NCI-H2227 treated with DMSO at 0.1 percent for 48 hours (cell line): ENCODE data around the gene EFCAB5.
"Not testable (repeated sequence)": the region's sequence is repeated elsewhere in the genome, so short reads cannot be mapped to it uniquely, and the experiment has no call there.

Source experiments
- DNase-seq: peaks from one replicate; lab custom pipeline; 2025; lab: John Stamatoyannopoulos, UW

EFCAB5 gene

DNA sequence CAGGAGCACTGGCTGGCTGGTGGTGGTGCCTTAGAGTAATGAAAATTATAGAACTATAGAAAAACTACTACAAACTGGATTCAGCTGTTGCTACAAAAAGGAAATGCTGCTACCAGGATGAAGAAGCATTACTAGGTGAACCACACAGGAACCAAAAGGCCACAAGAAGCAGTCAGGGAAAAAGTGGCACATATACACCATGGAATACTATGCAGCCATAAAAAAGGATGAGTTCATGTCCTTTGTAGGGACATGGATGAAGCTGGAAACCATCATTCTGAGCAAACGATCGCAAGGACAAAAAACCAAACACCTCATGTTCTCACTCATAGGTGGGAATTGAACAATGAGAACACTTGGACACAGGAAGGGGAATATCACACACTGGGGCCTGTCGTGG is 5.5 kb upstream of the EFCAB5 start:
- not testable (repeated sequence) for DNase-seq

DNA sequence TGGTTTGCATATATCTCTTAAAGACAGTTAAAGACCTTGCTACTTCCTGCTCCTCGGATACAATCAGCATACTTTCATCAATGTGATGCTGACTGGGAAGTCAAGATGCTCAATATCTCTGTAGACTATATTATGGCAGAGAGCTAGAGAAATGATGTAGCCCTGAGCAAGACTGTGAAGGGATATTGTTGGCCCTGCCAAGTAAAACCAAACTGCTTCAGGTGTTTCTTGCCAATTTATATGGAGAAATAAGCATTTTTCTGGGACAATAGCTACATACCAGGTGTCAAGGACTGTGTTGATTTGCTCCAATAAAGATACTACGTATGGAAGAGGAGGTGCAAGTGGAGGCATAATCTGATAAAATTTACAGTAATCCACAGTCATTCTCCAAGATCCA is 4.7 kb upstream of the EFCAB5 start:
- DNase-seq: no peak

DNA sequence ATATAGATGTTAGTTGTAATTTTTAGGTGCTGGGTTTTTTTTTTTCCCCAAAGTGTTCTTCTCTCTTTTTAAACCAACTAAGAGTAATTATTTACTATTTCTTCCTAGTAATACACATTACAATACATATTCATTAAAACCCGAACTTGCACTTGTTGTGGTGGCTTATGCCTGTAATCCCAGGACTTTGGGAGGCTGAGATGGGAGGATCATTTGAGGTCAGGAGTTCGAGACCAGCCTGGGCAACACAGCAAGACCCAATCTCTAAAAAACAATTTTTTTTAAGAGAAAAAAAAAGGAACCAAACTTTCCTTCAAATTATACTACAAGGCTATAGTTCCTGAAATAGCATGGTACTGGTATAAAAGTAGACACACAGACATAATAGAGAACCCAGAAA is 3.8 kb downstream of the EFCAB5 start:
- DNase-seq: no peak

DNA sequence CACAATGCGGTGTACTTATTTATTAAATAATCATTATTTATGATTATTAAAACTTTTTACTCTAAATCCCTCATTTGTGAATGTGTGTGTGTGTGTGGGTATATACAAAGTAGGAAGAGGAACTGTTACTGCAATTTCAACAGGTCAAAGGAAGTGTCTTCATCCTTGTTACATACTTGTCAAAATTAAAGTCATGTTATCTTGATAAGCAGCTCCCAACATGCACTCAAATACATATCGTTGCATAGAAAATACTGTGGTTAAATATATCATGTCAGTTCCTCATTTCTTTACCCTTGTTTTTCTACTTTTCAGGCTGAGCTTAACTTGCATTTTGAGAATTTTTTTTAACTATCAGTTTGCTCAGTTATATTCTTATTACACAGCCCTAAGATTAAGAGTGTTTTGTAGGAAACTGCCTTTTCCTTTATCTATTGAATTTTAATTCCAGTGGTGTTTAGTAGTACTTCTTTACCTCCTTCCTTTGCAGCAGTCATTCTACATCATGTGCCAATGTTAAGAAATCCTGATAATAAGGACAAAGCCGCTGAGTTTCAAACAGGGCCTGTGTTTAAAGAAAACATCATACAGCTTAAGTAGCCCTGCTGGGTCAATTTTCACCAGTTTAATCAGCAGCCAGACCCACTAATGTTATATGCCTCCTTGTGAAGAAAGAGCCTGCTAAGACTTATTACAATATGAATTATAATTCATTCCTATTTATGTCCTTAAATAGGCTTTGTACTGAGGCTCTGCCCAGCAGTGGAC is 7.2 kb downstream of the EFCAB5 start:
- no peak for DNase-seq

DNA sequence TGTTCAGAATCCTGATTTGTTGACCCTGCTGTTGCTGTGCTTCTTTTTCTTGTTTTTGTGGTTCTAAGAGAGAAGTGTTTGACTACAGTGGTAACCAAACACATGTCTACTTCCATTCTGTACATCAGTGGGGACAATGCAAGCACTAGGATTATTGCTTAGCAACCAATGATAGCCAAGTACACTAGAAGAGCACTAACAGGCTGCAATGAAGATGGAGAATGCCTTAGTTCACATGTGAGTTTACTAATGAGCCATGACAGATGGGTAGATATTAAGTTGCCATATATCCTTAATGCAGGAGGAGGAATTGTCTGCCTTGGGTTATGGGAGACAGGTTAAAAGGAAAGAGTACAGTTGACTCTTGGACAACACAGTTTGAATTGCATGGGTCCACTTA is 8.3 kb downstream of the EFCAB5 start:
- no peak for DNase-seq

DNA sequence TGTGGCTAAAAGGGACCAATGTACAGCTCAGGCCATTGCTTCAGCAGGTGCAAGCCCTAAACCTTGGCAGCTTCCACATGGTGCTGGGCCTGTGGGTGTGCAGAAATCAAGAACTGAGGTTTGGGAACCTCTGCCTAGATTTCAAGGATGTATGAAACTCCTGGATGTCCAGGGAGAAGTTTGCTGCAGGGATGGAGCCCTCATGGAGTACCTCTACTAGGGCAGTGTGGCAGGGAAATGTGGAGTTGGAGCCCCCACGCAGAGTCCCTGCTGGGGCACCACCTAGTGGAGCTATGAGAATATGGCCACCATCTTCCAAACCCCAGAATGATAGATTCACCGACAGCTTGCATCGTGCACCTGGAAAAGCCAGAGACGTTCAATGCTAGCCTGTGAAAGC is 13.0 kb downstream of the EFCAB5 start:
- no peak for DNase-seq

DNA sequence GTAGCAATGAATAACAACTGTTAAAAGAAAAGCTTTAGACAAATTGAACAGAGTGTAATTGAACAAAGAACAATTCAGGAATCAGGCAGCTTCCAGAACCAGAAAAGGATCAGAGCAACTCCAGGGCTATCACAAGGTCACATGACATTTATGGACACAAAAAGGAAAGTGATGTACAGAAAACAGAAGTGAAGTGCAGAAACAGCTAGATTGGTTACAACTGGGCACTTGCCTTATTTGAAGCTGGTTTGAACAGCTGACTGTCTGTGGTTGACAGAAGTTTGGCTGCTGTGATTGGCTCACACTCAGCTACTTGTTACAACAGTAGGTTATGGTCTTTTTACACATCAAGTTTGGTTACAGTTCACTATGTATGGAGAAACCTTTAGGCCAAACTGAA is 14.8 kb downstream of the EFCAB5 start:
- DNase-seq: no peak

DNA sequence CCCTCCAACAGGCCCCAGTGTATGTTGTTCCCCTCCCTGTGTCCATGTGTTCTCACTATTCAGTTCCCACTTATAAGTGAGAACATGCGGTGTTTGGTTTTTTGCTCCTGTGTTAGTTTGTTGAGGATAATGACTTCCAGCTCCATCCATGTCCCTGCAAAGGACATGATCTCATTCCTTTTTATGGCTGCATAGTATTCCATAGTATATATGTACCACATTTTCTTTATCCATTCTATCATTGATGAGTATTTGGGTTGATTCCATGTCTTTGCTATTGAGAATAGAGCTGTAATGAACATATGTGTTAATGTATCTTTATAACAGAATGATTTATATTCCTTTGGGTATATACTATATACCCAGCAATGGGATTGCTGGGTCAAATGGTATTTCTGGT is 16.1 kb downstream of the EFCAB5 start:
- DNase-seq: not testable (repeated sequence)

DNA sequence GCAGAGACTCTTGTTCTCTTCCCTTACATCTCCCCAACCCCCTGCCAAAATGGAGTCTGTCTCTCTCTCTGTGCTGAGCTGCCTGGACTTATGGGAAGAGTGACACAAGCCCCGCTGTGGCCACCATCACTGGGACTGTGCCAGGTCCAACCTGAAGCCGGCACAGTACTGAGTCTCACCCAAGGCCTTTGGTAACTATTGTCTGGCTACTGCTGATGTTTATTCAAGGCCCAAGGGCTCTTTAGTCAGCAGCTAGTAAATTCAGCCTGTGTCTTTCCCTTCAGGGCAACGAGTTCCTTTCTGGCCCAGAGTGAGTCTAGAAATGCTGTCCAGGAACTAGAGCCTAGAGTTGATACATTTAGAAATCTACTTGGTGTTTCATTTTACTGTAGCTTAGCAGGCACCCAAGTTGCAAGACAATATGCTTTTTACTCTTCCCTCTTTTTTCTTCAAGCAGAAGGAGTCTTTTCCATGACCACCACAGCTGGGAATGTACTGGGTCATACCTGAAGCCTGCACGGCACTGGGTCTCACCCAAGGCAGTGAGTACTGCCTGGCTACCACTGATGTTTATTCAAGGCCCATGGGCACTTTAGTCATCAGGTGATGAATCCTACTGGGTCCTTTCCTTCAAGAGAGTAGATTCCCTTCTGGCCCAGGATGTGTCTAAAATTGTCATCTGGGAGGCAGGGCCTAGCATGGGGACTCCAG is 17.7 kb downstream of the EFCAB5 start:
- no peak for DNase-seq

DNA sequence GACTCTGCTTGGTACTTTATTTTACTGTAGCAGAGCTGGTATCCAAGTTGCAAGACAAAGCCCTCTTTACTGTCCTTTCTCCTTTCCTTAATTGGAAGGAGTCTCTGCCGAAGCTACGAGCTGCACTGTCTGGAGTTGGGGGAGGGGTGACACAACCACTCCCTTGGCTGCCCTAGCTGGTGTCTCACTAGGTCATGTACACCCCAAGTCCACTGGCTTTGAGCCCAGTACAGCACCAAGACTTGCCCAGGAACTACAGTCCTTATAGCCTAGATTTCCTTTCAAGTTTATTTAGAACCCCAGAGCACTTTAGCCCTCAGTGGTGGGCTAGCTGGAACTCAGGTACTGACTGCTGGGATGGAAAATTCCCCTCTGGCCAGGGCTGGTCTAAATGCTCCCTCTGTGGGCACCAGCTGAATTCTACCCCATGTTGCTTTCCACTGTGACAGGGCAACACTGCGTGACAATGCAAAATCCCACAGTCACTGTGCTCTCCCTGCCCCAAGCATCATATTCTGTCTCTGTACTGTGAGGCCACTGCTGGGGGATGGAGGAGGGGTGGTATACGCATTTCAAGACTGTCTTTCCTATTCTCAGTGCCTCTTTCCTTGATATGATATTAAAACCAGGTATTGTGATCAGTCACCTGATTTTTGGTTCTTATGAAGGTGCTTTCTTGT is 18.4 kb downstream of the EFCAB5 start:
- DNase-seq: no peak

DNA sequence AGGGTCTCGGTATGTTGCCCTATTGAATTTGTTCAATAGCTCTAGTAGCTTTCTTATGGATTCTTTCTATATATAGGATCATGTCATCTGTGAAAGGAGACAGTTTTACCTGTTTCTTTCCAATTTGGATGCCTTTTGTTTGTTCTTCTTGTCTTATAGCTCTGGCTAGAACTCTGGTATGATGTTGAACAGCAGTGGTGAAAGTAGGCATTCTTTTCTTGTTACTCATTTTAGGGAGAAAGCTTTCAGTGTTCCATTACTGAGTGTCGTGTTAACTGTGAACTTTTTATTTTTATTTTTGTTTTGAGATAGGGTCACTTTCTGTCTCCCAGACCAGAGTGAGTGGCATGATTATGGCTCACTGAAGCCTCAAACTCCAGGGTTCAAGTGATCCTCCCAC is 21.2 kb downstream of the EFCAB5 start:
- no peak for DNase-seq

DNA sequence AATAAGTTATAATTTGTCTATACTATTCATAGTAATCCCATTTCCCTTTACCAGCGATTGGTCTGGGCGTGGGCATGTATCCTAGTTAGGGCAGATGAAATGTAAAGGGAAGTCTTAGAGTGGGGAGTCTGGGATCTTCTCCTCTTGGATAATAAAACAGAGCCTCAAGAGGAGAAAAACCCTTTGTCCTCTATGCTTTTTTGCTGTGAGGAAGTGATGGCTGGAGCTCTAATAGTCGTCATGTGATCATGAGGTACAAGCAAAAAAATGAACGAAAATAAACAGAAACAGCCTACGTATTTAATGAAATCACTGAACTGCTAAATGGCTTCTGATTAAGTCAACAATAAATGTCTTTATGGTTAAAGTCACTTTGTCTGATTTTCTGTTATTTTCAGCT is 26.8 kb downstream of the EFCAB5 start:
- DNase-seq: no peak

DNA sequence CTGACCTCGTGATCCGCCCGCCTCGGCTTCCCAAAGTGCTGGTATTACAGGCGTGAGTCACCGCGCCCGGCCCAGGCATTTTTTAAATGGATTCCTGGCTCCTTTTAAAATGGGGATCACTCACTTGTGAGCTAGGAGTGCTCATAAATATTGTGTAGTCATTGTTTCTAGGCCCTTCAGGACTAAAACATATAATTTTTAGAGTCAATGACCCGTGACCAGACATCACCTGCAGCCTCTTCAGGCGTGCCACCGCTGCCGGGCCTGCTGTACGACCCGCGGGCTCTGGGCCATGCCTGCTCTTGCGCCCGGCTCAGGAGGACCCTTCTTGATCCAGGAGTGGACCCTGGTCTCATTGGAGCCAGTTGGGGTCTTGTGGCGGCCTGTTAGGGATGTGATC is 30.8 kb downstream of the EFCAB5 start:
- no peak for DNase-seq

DNA sequence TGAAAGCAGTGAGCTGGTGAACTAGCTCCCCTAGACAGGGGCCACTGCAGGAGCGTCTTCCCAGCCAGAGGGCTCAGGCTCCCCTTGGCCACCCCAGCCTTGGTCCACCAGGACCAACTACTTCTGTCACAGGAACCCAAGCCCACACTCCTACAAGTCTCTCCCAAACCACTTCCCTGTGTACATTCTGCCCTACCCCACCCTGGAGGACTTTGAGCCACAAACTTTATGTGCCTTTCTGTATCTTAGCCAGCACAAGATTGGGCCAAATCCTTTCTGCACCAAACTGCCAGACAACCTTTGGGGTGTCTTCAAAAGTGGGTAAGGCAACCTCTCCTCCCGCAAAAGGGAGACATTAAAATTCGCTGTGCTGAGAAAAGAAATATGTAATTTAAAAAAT is 31.6 kb downstream of the EFCAB5 start:
- DNase-seq: no peak

DNA sequence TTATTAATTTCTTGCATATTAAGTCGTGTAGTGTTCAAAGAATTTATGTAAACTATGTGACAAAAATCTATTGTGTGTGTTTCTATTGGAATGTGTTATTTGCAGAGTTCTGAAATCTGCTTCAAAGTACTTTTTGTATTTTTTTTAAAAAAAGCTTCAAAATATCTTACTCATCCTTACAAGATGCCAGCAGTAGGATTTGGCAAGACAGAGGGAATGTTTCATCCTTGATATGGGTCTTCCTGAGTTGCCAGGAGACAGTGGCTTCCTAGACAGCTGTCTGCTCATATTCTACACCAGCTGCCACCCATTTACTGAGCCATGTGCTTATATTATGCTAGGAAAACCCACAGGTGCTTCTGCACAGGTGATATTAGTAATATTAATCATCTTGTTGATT is 36.4 kb downstream of the EFCAB5 start:
- no peak for DNase-seq

DNA sequence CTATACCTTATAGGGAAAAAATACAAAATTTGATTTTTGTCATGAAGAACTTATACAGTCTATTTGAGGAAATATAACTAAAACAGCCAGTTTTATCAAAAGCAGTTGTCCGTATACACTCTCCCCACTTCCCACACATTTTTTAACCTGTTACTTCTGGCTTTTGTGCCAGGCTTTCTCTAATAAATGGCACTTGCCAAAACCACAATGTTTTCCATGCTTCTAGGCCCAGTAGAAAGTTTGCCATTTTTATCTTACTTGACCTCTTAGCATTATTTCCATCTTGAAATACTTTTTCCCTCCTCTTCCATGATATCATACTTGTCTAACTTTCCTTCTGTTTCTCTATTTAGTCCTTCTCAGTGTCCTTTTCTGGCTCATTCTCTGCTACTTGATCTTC is 38.8 kb downstream of the EFCAB5 start:
- DNase-seq: no peak

DNA sequence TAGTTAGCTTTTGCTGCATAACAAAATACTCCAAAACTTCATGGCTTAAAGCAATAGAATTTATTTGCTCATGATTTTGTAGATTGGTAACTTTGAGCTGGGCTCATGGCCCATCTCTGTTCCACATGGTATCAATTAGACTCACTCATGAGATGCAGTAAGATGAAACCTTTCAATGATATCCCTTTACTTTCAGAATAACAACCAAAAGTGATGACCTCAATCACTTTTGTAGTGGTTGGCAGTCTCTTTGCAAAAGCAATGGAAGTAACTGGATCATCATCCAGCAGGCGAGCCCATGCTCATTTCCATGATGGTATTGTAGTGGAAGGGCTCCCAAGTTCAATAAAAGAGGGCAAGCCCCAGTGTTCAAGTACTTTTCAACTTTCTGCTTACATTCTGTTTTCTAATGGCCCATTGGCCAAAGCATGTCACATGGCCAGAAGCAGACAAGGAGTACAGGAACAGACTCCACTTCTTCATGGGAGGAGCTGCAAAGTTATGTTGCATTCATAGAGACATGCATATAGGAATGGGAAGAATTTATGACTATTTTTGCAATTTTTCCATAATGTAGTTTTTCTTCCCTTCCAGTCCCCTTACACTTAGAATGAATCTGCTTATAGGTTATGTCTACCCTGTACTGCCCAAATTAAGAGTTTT is 41.7 kb downstream of the EFCAB5 start:
- DNase-seq: no peak

DNA sequence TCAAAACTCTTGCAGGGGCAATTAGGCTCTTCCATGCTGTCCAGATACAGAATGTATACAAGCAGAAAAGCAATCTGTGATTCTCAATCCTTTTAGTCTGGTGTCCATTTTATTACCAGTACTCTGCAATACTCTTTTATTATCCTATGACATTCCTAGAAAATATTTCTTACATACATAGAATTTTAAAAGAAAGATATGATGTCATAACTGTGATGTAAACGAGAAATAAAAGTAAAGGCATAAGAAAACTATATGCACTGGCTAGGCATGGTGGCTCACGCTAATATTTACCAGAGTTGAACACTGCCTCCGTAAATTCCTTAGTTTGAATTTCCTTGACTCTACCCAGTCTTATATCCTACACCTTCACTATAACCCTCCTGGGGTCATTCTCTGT is 55.0 kb downstream of the EFCAB5 start:
- no peak for DNase-seq

DNA sequence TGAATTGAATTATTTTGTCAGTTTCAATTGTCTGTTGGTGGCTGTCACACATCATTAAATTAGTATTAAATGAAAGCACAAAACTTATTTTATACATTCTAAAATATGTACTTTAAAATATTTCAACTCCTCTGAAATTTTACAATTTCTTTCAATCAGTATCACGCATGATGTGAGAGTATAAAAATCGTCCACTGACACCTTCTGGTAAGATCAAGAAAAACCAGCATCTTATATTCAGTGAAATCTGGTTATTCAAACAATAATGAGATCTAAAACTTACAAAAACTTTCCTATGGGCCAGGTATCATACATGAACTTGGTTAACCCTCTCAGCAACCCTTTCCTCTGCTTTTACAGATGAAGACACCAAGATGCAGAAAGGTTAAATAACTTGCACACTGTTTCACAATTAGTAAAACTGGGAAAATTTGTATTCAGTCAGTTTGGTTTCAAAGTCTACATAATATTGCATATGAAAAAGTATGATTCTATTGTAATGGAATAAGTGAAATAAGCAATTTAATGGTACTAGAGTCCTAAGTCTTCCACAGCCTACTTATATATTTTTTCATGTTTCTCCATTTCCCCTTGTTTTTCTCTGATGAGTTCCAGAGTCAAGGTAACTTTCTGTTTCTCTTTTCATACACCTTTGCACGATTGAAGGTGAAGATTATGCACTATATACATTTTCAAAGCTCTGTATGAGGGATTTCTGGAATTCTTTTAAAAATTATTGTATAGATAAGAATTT is 58.7 kb downstream of the EFCAB5 start:
- DNase-seq: no peak

DNA sequence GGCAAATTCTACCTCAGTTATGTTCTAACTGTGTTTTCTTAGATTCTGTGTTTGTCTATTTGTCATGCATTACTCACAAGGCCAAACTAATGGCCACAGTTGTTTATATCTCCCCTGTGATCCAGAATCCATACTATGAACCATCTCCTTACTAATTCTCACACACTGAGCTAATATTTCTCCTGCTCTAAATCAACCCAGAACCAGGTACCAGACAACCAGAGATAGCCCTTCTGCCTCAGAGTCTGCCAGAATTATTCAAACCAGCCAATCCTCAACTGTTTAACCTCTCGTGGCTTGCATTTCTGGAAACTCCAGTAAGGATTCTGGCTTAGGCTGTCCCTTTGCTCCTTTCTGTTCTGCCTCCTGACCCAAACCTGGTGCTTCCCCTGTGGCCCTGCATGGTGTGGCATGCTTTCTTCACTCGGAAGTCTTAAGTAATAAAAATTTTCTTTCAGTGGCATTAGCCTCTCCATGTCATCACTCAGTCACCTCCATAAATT is 59.4 kb downstream of the EFCAB5 start:
- DNase-seq: no peak

DNA sequence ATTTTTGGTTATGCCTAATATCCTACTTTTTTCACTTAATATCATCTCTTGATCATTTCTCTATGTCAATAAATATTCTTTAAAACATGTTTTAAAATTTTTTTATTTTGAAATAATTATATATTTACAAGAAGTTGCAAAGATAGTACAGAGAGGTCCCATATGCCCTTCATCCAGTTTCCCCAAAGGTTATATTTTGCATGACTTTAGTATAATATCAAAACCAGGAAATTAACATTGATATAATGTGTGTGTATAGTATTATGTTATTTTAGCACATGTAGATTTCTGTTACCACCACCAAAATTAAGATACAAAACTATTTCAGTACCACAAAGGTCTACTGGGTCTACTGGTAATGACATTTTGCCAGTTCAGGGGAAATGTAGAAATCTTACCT is 60.7 kb downstream of the EFCAB5 start:
- DNase-seq: no peak
